Activated T-cell treated with anti-CD3 and anti-CD28 coated beads, Interleukin-2, amount 50 U/mL, for 4 hours (primary cell): Measurements from ENCODE around the gene CSTB. TPM values are rescaled to one million over a fixed set of nuclear protein-coding genes. Genes with fewer than 3 reads are reported as not detected.
"Not testable (repeated sequence)": the region's sequence is repeated elsewhere in the genome, so short reads cannot be mapped to it uniquely, and the experiment has no call there.

Experiments used
- ATAC-seq, 2 donors: fragments of 200-7000 bp; cut with Tn5 transposase; one replicate each; pipeline ENCODE4 v1.10.0; 2021
- DNase-seq: peaks from one replicate; pipeline ENCODE4 v3.0.0-alpha.2; 2020
- H3K27me3 Mint-ChIP-seq: one replicate; pipeline ENCODE4 v1.8.0; 2021; ENCODE audit warnings: low read depth, mixed read lengths
- H3K36me3 Mint-ChIP-seq: one replicate; pipeline ENCODE4 v1.8.0; 2022; ENCODE audit warnings: mixed read lengths; ENCODE audit not compliant: insufficient read depth
- H3K4me1 Mint-ChIP-seq: one replicate; pipeline ENCODE4 v1.8.0; 2021; ENCODE audit warnings: low read depth, mixed read lengths
- H3K4me3 Mint-ChIP-seq: one replicate; pipeline ENCODE4 v1.8.0; 2021; ENCODE audit warnings: mild to moderate bottlenecking, moderate library complexity, mixed read lengths
- H3K9me3 Mint-ChIP-seq: one replicate; pipeline ENCODE4 v1.8.0; 2021; ENCODE audit warnings: mixed read lengths
- total RNA-seq, 3 donors: library from RNA; stranded (reverse); gene quantifications; one replicate each; pipeline ENCODE4 v1.2.1, GENCODE V29; 2021

The CSTB gene, protein sequence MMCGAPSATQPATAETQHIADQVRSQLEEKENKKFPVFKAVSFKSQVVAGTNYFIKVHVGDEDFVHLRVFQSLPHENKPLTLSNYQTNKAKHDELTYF
- total RNA-seq = 10 to 100 TPM; 17.7 to 26.9 (median 24.5) TPM

DNA sequence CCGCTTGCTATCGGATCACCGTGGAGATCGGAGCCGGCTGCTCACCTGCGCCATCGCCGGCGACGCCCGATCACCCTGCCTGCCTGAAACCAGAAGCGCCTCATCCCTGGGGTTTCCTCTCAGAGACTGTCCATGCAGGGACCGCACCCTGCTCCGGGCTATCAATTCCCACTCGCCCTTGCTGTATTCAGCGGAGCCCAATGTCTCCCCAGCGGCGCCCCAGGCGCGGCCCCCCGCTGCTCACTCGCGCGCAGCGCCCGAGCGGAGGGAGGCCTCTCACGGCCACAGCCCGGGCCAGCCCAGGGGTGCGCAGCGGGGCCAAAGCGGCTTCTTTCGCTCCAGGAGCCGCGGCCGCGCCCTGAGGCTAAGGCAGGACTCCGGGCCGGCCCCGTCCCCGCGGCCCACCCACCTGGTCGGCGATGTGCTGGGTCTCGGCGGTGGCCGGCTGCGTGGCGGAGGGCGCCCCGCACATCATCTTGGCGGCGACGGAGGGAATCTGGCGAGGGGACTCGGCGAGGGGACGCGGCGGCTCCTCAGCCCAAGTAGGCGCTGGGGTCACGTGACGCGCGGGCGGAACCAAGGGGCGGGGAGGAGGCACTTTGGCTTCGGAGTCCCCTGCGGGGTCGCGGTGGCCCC is at the start of gene CSTB:
Gene CSTB, minus strand, starts transcription at position 514 of the 636 bp plus-strand sequence. Its CDS starts 39 bp downstream, at position 475.
- no peaks in the 10 kb centered on the region for H3K9me3 Mint-ChIP-seq
- DNase-seq (peak; percentile 84), ATAC-seq (peak; percentile 83)
- H3K27me3 Mint-ChIP-seq = no peaks in the 10 kb centered on the region
- peaks cover 12% of the 10 kb centered on the region for H3K36me3 Mint-ChIP-seq
- H3K4me1 Mint-ChIP-seq = peaks cover 26% of the 10 kb centered on the region
- H3K4me3 Mint-ChIP-seq = peak within 1 kb of the TSS; percentile 90

DNA sequence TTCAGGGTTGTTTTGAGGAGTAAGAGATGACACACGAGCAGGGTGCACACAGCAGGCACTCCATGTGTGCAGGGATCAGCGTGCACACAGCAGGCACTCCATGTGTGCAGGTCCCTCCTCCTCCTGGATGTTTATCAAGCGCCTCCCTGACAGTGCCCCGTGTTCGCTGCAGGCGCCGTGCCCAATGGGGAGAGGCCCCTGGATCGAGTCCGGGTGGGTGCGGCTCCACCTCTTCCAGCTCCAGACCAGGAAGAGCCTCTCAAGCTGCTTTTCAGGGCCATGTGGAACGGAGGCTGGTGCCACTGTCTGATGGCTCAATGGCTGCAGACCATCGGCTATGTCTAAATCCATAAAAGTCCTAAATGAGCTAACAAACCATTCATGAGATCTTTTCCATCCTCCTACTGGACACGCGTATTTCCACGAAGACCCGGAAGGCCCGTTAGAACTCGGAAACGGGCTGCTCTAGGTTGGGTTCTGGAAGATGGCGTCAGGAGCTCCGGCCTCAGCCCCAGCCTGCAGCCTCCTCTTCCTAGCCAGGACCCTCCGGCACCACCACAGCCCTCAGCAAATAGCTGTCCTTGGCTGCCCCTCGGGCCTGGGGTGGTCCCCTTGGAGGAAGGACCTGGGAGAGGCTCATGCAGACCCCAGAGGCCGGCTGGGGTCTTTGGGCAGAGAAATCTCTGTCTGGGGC is 49.3 kb upstream of the CSTB start:
- Mint-ChIP-seq H3K36me3 (no peaks in the 10 kb centered on the region), H3K4me1 (no peaks in the 10 kb centered on the region), H3K9me3 (no peaks in the 10 kb centered on the region), H3K4me3 (no peak overlapping the region), H3K27me3 (peaks cover 6% of the 10 kb centered on the region)
- DNase-seq (no peak), ATAC-seq (no peak)

DNA sequence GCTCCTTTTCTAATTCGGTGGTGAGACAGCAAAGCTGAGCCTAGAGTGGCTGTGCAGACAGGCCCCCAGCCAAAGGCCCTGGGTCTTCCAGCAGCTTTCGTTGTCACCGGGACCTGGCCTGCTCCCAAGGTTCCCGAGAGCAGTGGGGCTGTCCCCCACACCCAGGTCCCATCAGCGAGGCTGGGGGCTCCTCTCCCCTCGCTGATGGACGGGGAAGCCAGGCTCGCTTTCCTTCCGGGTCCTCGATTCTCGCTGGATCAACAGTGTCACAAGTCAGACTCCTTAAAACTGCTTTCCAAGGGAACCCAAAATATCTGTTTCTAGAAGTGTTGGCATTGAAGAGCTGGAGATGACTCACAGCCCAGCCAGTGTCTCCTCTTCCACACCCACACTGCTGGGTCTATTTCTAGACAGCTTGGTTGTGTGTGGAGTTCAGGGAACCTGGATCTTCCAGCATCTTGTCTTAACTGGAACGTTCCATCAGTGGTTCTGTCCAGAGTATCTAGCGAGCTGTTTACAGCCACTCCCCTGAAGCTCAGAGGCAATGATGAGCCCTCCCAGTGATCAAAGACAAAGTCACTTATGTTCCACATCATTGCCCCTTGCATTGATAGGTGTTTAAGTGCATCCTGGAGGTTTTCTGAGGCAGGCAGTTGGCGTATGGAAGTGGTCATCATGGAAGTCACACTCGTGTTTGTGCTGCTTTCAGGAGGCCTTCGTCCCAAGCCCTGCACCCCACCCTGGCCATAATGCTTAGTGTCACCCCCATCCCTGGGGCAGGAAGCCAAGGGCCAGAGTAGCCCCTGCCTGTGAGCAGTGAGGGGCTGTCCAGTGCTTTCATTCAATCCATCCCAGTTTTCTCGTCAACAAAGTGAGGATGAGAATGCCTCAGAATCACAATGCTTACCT is 48.5 kb upstream of the CSTB start:
- H3K27me3 Mint-ChIP-seq = peaks cover 6% of the 10 kb centered on the region
- H3K4me3 Mint-ChIP-seq = no peak overlapping the region
- H3K36me3 Mint-ChIP-seq = no peaks in the 10 kb centered on the region
- no peaks in the 10 kb centered on the region for H3K4me1 Mint-ChIP-seq
- ATAC-seq (peak in 1 of 2 donors; percentile 54), DNase-seq (no peak)
- no peaks in the 10 kb centered on the region for H3K9me3 Mint-ChIP-seq

DNA sequence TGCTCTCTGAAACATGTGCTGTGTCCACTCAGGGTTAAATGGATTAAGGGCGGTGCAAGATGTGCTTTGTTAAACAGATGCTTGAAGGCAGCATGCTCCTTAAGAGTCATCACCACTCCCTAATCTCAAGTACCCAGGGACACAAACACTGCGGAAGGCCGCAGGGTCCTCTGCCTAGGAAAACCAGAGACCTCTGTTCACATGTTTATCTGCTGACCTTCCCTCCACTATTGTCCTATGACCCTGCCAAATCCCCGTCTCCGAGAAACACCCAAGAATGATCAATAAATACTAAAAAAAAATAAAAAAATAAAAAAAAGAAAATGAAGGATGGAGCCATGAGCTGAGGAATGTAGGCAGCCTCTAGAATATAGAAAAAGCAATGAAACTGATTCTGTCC is 46.6 kb upstream of the CSTB start:
- H3K9me3 Mint-ChIP-seq, H3K27me3 Mint-ChIP-seq, H3K4me1 Mint-ChIP-seq, H3K4me3 Mint-ChIP-seq, H3K36me3 Mint-ChIP-seq, ATAC-seq, DNase-seq: not testable (repeated sequence)

DNA sequence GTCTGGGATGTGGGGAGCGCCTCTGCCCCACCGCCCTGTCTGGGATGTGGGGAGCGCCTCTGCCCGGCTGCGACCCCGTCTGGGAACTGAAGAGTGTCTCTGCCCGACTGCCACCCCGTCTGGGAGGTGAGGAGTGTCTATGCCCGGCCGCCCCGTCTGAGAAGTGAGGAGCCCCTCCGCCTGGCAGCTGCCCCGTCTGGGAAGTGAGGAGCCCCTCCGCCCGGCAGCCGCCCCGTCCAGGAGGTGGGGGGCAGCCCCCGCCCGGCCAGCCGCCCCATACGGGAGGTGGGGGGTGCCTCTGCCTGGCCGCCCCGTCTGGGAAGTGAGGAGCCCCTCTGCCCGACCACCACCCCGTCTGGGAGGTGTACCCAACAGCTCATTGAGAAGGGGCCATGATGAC is 46.1 kb upstream of the CSTB start:
- DNase-seq, H3K27me3 Mint-ChIP-seq, ATAC-seq, H3K4me3 Mint-ChIP-seq, H3K9me3 Mint-ChIP-seq, H3K36me3 Mint-ChIP-seq, H3K4me1 Mint-ChIP-seq: not testable (repeated sequence)

DNA sequence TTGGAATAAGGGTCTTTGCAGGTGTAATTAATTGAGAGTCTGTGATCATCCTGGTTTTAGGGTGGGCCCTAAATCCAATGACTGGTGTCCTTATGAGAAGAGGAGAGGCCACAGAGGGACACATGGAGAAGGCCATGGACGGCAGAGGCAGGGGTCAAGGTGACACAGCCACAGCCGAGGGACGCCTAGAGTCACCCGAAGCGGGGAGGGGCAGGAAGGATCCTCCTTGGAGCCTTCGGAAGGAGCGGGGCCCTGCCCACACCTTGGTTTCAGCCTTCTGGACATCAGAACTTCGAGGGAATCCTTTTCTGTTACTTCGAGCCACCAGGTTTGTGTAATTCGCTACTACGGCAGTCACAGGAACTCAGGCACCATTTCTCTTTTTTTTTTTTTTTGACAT is 44.4 kb upstream of the CSTB start:
- Mint-ChIP-seq H3K36me3 (peaks cover 5% of the 10 kb centered on the region), H3K4me1 (no peaks in the 10 kb centered on the region), H3K9me3 (peaks cover 7% of the 10 kb centered on the region), H3K4me3 (no peak overlapping the region), H3K27me3 (peaks cover 1% of the 10 kb centered on the region)
- DNase-seq (no peak), ATAC-seq (no peak)

DNA sequence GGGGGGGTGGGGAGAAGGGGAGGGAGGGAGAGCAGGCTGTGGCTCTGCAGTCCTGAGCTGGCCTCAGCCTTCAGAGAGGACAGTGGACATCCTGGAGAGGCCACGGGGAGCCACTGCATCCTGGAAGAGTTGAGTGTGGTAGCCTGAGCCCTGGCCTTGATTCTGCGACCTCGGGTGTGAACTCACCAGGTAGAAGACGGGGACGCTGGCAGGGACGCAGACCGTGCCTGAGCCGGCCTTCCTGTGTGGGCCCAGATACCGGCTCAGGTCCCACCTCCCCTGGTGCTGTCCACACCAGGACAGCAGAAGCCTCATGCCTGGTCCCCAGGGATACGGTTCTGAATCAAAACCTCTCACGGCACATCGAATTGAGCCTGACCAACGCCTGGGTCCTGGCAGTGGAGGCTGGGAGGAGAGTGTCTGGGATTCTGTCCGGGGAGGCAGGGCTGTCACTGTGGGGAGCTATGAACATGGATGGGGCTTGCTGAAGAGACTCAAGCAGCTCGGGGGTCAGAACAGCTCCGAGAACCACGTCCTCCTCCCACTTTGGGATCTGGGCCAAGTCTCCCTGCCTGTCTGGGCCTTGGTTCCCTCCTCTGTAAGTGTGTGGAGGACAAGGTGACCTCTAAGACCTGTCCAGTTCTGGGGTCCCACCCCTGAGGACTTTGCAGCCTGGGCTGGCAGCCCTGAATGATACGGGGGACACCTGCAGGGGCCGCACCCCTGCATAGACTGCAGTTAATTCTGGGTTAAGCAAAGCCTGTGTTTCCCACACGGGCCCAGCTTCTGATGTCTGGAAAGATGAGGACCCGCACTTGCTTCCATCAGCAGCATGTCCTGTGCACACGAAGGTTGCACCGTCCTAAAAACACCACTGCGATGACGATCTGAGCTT is 43.6 kb upstream of the CSTB start:
- ATAC-seq (no peak), DNase-seq (no peak)
- Mint-ChIP-seq H3K4me3 (no peak overlapping the region), H3K27me3 (peaks cover 2% of the 10 kb centered on the region), H3K4me1 (no peaks in the 10 kb centered on the region), H3K36me3 (peaks cover 5% of the 10 kb centered on the region), H3K9me3 (peaks cover 7% of the 10 kb centered on the region)

DNA sequence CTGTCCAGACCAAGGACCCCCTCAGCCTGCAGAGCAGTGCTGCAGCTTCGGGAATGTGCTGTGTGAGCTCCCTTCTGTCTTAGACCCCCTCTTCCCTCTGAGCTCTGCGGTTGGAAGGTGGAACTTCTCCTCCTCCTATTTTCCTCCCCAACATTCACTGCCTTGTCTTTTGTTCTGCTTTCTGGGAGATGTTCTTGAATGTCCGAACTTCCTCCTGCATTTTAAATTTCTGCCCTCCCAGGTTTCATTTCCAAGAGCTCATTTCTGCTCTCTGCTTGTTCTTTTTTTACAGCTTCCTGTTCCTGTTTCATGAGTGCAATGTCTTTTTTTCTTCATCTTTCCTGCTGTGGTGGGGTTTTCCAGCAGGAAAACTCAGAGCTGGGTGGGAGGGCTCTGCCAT is 42.6 kb upstream of the CSTB start:
- Mint-ChIP-seq H3K9me3 (peaks cover 7% of the 10 kb centered on the region), H3K4me3 (no peak overlapping the region), H3K27me3 (peaks cover 3% of the 10 kb centered on the region), H3K36me3 (peaks cover 5% of the 10 kb centered on the region), H3K4me1 (no peaks in the 10 kb centered on the region)
- ATAC-seq = no peak
- no peak for DNase-seq

DNA sequence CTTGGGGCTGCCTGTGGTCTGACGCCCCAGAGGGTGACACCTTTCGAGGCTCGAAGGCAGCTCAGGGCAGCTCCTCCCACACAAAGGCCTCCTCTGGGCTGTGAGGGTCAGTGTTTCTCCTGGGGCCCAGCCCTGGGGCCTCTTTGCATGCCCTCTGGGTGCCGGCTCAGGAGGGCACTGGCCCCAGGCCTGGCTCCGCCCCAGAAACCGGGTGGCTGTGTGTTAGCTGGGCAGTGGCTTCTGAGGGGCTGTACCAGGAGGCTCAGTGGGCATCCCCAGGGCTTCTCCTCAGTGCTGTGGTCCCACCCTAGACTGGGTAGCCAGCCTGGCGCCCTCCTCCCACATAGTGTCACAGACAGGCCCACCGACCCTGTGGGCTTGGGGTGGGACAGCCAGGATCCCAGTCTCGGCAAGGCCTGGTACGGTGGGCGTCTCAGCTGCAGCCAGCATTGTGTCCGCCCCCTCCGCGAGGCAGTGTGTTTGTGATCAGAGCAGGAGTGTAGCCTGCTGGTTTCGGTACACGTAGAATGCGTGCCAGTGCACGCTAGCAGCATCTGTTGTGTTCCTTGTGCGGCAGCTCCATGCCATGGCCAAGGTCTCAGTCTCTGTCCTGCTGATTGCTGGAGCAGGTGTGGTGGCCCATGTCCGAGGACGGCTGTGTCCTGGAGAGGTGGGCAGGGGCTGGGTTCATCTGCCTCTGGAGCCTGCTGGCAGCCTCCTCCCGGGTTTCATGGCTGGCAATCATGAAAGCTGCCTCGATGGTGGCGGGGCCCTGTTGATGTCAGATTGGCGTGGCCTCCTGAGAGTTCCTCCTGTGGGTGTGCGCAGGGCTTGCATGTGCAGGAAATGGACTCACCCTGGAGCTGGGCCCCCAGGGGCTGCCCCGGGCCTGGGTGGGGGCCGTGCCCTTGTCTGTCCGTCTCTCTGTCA is 41.3 kb upstream of the CSTB start:
- no peaks in the 10 kb centered on the region for H3K4me1 Mint-ChIP-seq
- H3K36me3 Mint-ChIP-seq = peaks cover 5% of the 10 kb centered on the region
- H3K4me3 Mint-ChIP-seq = no peak overlapping the region
- ATAC-seq (no peak), DNase-seq (no peak)
- peaks cover 3% of the 10 kb centered on the region for H3K27me3 Mint-ChIP-seq
- H3K9me3 Mint-ChIP-seq = peaks cover 7% of the 10 kb centered on the region

DNA sequence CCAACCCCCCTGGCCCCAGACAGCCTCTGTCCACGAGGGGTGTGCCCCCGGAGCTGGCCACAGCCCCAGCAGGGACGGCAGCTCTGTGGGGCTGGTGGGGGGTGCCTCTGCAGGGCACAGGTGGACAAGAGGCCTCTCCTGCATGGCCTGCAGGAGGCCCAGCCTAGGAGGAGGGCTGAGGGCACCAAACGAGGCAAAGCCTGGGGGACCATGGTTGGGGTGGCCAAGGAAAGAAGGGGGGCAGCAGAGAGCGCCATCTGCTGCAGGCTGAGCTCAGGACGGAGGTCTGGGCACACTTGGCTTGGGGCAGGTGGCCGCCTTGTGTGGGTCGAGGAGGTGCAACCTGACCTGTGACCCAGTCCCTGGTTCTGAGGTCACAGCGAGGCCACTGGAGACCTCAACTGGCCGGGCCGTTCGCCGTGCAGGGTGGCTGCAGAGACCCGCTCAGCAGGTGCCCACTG is 40.5 kb upstream of the CSTB start:
- no peak for ATAC-seq
- H3K4me1 Mint-ChIP-seq = no peaks in the 10 kb centered on the region
- no peak overlapping the region for H3K4me3 Mint-ChIP-seq

DNA sequence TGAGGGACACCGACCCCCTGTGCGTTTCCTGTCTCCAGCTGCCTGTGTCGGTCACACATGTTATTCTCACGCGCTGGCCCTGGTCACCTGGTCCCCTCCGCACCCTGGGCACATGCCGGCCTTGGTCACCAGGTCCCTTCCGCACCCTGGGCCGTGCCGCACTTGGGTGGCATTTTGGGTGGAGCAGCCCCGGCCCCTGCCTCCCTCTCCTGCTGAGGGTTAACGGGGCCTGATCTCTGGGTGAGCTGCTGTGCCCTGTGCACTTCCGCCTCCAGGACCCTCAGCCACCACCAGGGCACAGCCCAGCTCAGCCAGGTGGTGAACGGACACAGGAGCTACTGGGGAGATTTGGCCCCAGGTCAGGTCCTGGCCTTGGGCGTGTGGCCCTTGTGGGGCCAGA is 39.9 kb upstream of the CSTB start:
- no peak for ATAC-seq
- Mint-ChIP-seq H3K4me1 (peaks cover under 1% of the 10 kb centered on the region), H3K27me3 (peaks cover 3% of the 10 kb centered on the region), H3K9me3 (peaks cover 7% of the 10 kb centered on the region), H3K36me3 (peaks cover 5% of the 10 kb centered on the region), H3K4me3 (no peak overlapping the region)
- DNase-seq = no peak

More for the DNA sequence above, 40.5 kb upstream of the CSTB start:
- no peak for DNase-seq
- H3K9me3 Mint-ChIP-seq = peaks cover 7% of the 10 kb centered on the region
- peaks cover 3% of the 10 kb centered on the region for H3K27me3 Mint-ChIP-seq
- peaks cover 5% of the 10 kb centered on the region for H3K36me3 Mint-ChIP-seq

DNA sequence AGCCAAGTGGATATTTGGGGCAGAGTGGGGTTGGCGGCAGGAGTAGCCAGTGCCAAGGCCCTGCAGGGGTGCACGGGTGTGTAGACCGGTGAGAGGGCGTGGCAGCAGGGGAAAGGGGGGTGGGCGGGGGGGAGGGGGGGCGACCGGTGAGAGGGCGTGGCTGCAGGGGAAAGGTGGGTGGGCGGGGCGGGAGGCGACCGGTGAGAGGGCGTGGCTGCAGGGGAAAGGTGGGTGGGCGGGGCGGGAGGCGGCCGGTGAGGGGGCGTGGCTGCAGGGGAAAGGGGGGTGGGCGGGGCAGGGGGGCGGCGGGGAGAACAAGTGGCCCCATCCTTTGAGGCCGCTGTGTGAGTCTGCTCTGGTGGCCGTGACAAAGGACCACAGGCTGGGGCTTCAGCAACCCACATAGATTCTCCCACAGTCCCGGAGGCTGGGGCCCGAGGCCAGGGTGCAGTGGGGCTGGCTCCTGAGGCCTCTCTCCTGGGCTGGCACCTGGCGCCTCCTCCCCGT is 39.1 kb upstream of the CSTB start:
- H3K4me1 Mint-ChIP-seq = peaks cover 5% of the 10 kb centered on the region
- peaks cover 3% of the 10 kb centered on the region for H3K27me3 Mint-ChIP-seq
- ATAC-seq (no peak), DNase-seq (no peak)
- H3K36me3 Mint-ChIP-seq = peaks cover 5% of the 10 kb centered on the region
- H3K9me3 Mint-ChIP-seq = peaks cover 7% of the 10 kb centered on the region
- H3K4me3 Mint-ChIP-seq = no peak overlapping the region
